ENCODE data around the gene LRCH1.

GRCh38 chr13:46778095-46778494 lies 225.1 kb downstream of the LRCH1 start:
- TF ChIP-seq EZH2 (IDR thresholded peaks at IDR 0.05; ENCODE audit: low read length, missing control alignments), result no peak
- no peak for TF ChIP-seq CTCF (conservative IDR thresholded peaks at IDR 0.05 in 1 of 2, IDR thresholded peaks at IDR 0.05 in 1 of 2; ENCODE audit: low read depth in 1 of 2, low read length in 2 of 2)

All from fibroblast of lung (primary cell).